K562 (cell line): ENCODE data around the gene TIMM50. TPM values are rescaled to one million over a fixed set of nuclear protein-coding genes. Genes with fewer than 3 reads are reported as not detected.
A peak's percentile ranks its signal among the peaks of the same experiment; 100 is the strongest.

ENCODE experiments used
- CBFB ChIP-seq: sonication (generic); formaldehyde crosslinking; IDR thresholded peaks from 2 replicates; pipeline ENCODE4 v1.4.0; 2020; ENCODE audit warnings: mild to moderate bottlenecking, missing genetic modification reagents
- CBX3 ChIP-seq, 2 experiments: IDR thresholded peaks; 1 replicate in 1 of 2; 2 replicates in 1 of 2; pipeline ENCODE4 v1.6.1; 2012; ENCODE audit warnings: inconsistent platforms in 2 of 2, low read length in 2 of 2, borderline replicate concordance in 1 of 2, control low read depth in 1 of 2
- ELF2 ChIP-seq: fragments of 250-450 bp; sonication (Bioruptor Pico); IDR thresholded peaks from 2 replicates; pipeline ENCODE4 v1.5.0; 2021; ENCODE audit warnings: mild to moderate bottlenecking
- ETV5 ChIP-seq: sonication (generic); formaldehyde crosslinking; IDR thresholded peaks from 2 replicates; pipeline ENCODE4 v1.4.0; 2020; ENCODE audit warnings: low read depth, mild to moderate bottlenecking, missing genetic modification reagents
- FOXA3 ChIP-seq, 2 experiments: fragments of 450-650 bp in 1 of 2; sonication (generic) in 1 of 2; formaldehyde crosslinking; IDR thresholded peaks in 1 of 2; conservative IDR thresholded peaks in 1 of 2; 2 replicates each; pipeline versions ENCODE4 v1.4.0 to v1.8.0; 2020 to 2022; ENCODE audit warnings: mild to moderate bottlenecking in 2 of 2, missing genetic modification reagents in 1 of 2
- FUS ChIP-seq: fragments of 200-400 bp; formaldehyde crosslinking; optimal IDR thresholded peaks from 2 replicates; pipeline ENCODE3; 2017; ENCODE audit warnings: low read depth, low read length
- GATAD2A ChIP-seq: fragments of 450-650 bp; IDR thresholded peaks from 2 replicates; pipeline ENCODE4 v1.6.1; 2017
- HES1 ChIP-seq: fragments of 450-650 bp; IDR thresholded peaks from 2 replicates; pipeline ENCODE4 v1.6.1; 2016; ENCODE audit warnings: low read depth, mild to moderate bottlenecking, moderate library complexity
- HNRNPH1 ChIP-seq: fragments of 200-400 bp; formaldehyde crosslinking; optimal IDR thresholded peaks from 2 replicates; pipeline ENCODE3; 2017; ENCODE audit warnings: low read depth, mild to moderate bottlenecking, low read length, moderate library complexity
- KAT7 ChIP-seq: sonication (generic); formaldehyde crosslinking; IDR thresholded peaks from 2 replicates; pipeline ENCODE4 v1.8.0; 2022; ENCODE audit warnings: missing genetic modification reagents, mild to moderate bottlenecking, borderline replicate concordance
- L3MBTL2 ChIP-seq: fragments of 450-650 bp; IDR thresholded peaks from 2 replicates; pipeline ENCODE4 v1.6.1; 2016; ENCODE audit warnings: mild to moderate bottlenecking, moderate library complexity
- POLR2G ChIP-seq: fragments of 200-400 bp; formaldehyde crosslinking; IDR thresholded peaks from 2 replicates; pipeline ENCODE4 v1.6.1; 2017; ENCODE audit warnings: low read depth, mild to moderate bottlenecking, antibody characterized with exemption, low read length, moderate library complexity
- RBM17 ChIP-seq: fragments of 200-400 bp; formaldehyde crosslinking; IDR thresholded peaks from 2 replicates; pipeline ENCODE4 v1.6.1; 2017; ENCODE audit warnings: low read depth, mild to moderate bottlenecking, low read length, borderline replicate concordance
- RCOR1 ChIP-seq, 2 experiments: IDR thresholded peaks; 2 replicates each; pipeline ENCODE4 v1.6.1; 2012; ENCODE audit warnings: low read depth in 2 of 2, low read length in 2 of 2, borderline replicate concordance in 1 of 2, improper control_type of control experiment in 1 of 2
- SMARCC2 ChIP-seq: fragments of 450-650 bp; IDR thresholded peaks from 2 replicates; pipeline ENCODE4 v1.6.1; 2017; ENCODE audit warnings: antibody characterized with exemption, moderate library complexity, mild to moderate bottlenecking, low read depth
- SMC3 ChIP-seq: conservative IDR thresholded peaks from 2 replicates; pipeline ENCODE4 v1.6.1; 2011; ENCODE audit warnings: low read depth, low read length, improper control_type of control experiment; ENCODE audit not compliant: insufficient read depth
- TBL1XR1 ChIP-seq, 2 experiments: IDR thresholded peaks; 2 replicates each; pipeline ENCODE4 v1.6.1; 2012; ENCODE audit warnings: improper control_type of control experiment in 2 of 2, low read length in 2 of 2, mild to moderate bottlenecking in 1 of 2
- TGIF2 ChIP-seq: sonication (generic); formaldehyde crosslinking; IDR thresholded peaks from 2 replicates; pipeline ENCODE4 v1.8.1; 2022; ENCODE audit warnings: mild to moderate bottlenecking, missing genetic modification reagents, moderate library complexity
- U2AF2 ChIP-seq: fragments of 200-400 bp; formaldehyde crosslinking; optimal IDR thresholded peaks from 2 replicates; pipeline ENCODE3; 2017; ENCODE audit warnings: low read depth, mild to moderate bottlenecking, low read length
- ZFX ChIP-seq: sonication (generic); formaldehyde crosslinking; IDR thresholded peaks from 2 replicates; pipeline ENCODE4 v1.8.0; 2022; ENCODE audit warnings: mild to moderate bottlenecking, missing genetic modification reagents, moderate library complexity
- ZNF12 ChIP-seq: sonication (generic); formaldehyde crosslinking; IDR thresholded peaks from 2 replicates; pipeline ENCODE4 v1.4.0; 2020; ENCODE audit warnings: mild to moderate bottlenecking, missing genetic modification reagents
- ZNF184 ChIP-seq: sonication (generic); formaldehyde crosslinking; IDR thresholded peaks from 2 replicates; pipeline ENCODE4 v1.5.0; 2020; ENCODE audit warnings: missing genetic modification reagents
- ZNF395 ChIP-seq: fragments of 200-800 bp; sonication (Bioruptor generic); IDR thresholded peaks from 2 replicates; pipeline ENCODE4 v1.6.1; 2017; ENCODE audit warnings: missing genetic modification characterization, missing compliant biosample characterization
- ZNF445 ChIP-seq: fragments of 250-450 bp; sonication (Bioruptor Pico); IDR thresholded peaks from 2 replicates; pipeline ENCODE4 v1.4.0; 2020; ENCODE audit warnings: low read depth, mild to moderate bottlenecking, moderate library complexity
- ZNF644 ChIP-seq: fragments of 200-800 bp; sonication (Bioruptor generic); IDR thresholded peaks from 2 replicates; pipeline ENCODE4 v1.6.1; 2016; ENCODE audit warnings: low read depth, missing genetic modification characterization, missing compliant biosample characterization
- polyA plus RNA-seq, 8 experiments: library from polyadenylated mRNA; depleted of rRNA in 4 of 8; stranded (reverse) in 5 of 8; unstranded in 3 of 8; fragments of >200 nt; fragmentation: Nextera tagmentation in 2 of 8; fragmentation: Illumina TruSeq in 1 of 8; extraction: Ambion mirVana in 2 of 8; extraction: Trizol in 1 of 8; gene quantifications; 2 replicates each; pipeline versions ENCODE4 v1.2.1 to v1.2.3, GENCODE V29; 2011 to 2014; ENCODE audit warnings: inconsistent platforms in 1 of 8, missing spikeins in 1 of 8
- total RNA-seq, 7 experiments: library from RNA; depleted of rRNA in 6 of 7; stranded (reverse); fragments of >200 nt in 6 of 7; fragmentation: Illumina TruSeq in 2 of 7; extraction: Trizol in 2 of 7; gene quantifications; 2 replicates each; pipeline versions ENCODE4 v1.2.1 to v1.2.3, GENCODE V29; 2011 to 2021; ENCODE audit warnings: low replicate concordance in 1 of 7
- TF ChIP-seq, protein P1 (sequence below): fragments of 250-450 bp; sonication (Bioruptor Pico); IDR thresholded peaks from 2 replicates; pipeline ENCODE4 v1.5.0; 2021

TIMM50 gene
- total and polyA plus RNA-seq, 9 of the 15 experiments (the other 6 are each of a cell fraction or from before 2014, with no cell fraction given), result 28.3 to 221 (median 170) TPM

DNA sequence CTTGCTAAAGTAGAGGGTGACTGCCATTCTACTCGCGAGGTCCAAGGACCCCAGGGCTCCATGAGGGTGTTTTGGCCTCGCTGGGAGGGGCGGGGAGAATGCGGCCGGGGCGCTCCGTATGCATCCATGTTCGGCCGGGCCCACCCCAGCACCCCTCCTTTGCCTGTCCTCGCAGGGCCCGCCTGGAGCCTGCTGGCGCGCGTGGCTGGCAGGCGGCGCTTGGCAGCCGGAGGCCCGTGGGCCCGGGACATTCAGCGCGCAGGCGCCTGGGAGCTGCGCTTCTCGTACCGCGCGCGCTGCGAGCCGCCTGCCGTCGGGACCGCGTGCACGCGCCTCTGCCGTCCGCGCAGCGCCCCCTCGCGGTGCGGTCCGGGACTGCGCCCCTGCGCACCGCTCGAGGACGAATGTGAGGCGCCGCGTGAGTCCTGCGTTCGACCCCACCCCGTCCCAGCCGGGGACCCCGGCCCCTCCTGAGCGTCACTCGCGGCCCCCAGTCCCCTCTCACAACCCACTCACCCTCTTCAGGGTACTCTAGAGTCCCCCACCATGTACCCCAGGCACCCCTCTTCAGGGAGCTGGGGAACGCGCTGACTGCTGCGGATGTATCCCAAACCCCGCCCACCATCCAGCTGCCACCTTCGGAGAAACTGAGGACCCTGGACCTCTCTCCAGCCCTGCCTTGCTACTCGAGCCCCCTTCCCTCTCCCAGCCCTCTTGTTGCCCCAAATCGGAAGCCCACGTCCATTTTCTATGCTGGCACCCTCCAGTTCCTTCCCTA, 22.2 kb downstream of the TIMM50 start (continued):
- TF ChIP-seq SMC3, result peak; percentile 31; the same call in 1 of the 2 replicates
- TF ChIP-seq TGIF2 (CRISPR knock-in tag), result peak; percentile 97
- TF ChIP-seq GATAD2A, result no peak
- TF ChIP-seq ZNF395 (CRISPR knock-in tag), result peak; percentile 77; the same call in 1 of the 2 replicates
- peak; percentile 99 for TF ChIP-seq KAT7 (CRISPR knock-in tag)
- no peak for TF ChIP-seq HES1
- peak; percentile 88 for TF ChIP-seq FUS
- peak in 1 of 2 experiments; percentile 95; a peak in 2 of 4 replicates for TF ChIP-seq FOXA3 (CRISPR knock-in tag; conservative IDR thresholded peaks at IDR 0.05 in 1 of 2, IDR thresholded peaks at IDR 0.05 in 1 of 2)
- peak in 1 of 2 experiments; percentile 44; a peak in 1 of 4 replicates for TF ChIP-seq RCOR1 (IDR thresholded peaks at IDR 0.05; ENCODE audit: borderline replicate concordance in 1 of 2, low read depth in 2 of 2, low read length in 2 of 2)
- no peak for TF ChIP-seq HNRNPH1
- peak; percentile 83 for TF ChIP-seq ZNF644 (tag)
- peak; percentile 91 for TF ChIP-seq CBFB (CRISPR knock-in tag)
- peak; percentile 87; the same call in 1 of the 2 replicates for TF ChIP-seq ZNF12 (CRISPR knock-in tag)
- TF ChIP-seq ELF2, result 0 out of 2 replicates have a peak, but pooled peaks have one; percentile 18
- TF ChIP-seq RBM17, result no peak
- TF ChIP-seq U2AF2, result no peak
- no peak for TF ChIP-seq TBL1XR1 (IDR thresholded peaks at IDR 0.05; ENCODE audit: low read length in 2 of 2)
- peak; percentile 100 for TF ChIP-seq L3MBTL2
- TF ChIP-seq, protein P1, sequence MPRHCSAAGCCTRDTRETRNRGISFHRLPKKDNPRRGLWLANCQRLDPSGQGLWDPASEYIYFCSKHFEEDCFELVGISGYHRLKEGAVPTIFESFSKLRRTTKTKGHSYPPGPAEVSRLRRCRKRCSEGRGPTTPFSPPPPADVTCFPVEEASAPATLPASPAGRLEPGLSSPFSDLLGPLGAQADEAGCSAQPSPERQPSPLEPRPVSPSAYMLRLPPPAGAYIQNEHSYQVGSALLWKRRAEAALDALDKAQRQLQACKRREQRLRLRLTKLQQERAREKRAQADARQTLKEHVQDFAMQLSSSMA (CRISPR knock-in tag), result no peak
- TF ChIP-seq POLR2G, result peak; percentile 60
- TF ChIP-seq ZFX (CRISPR knock-in tag), result peak; percentile 86
- peak; percentile 51; the same call in 1 of the 2 replicates for TF ChIP-seq ETV5 (CRISPR knock-in tag)
- TF ChIP-seq SMARCC2, result no peak
- TF ChIP-seq CBX3 (IDR thresholded peaks at IDR 0.05; ENCODE audit: borderline replicate concordance in 1 of 2, low read length in 2 of 2), result peak in 1 of 2 experiments; percentile 83; a peak in 2 of 3 replicates
- no peak for TF ChIP-seq ZNF184 (CRISPR knock-in tag)
- TF ChIP-seq ZNF445, result no peak
